NCI-H1092 treated with DMSO at 0.1 percent for 48 hours (cell line): Measurements from ENCODE around the gene CARD11.
"Not testable (repeated sequence)": the region's sequence is repeated elsewhere in the genome, so short reads cannot be mapped to it uniquely, and the experiment has no call there.

Source experiments
- DNase-seq: peaks from one replicate; lab custom pipeline; 2025; lab: John Stamatoyannopoulos, UW

Gene CARD11

DNA sequence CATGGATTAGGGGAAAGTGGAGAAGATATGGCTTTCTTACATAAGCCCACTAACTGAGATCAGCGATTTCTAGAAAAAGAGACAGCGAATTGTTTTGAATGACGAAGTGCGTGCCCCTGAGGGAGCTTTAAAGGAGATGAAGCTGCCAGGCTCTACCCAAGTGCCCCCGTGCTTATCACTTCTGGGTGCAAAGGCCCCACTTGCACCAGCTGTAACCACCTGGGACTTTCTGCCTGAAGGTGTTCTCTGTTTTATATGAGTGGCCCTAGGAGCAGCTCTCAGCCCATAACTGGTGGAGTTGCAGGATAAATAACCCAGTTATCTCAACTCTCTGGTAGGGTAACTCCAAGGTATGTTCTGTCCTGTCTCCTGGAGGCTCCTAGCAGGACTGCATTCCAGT lies 20.4 kb upstream of the CARD11 start:
- DNase-seq: no peak

DNA sequence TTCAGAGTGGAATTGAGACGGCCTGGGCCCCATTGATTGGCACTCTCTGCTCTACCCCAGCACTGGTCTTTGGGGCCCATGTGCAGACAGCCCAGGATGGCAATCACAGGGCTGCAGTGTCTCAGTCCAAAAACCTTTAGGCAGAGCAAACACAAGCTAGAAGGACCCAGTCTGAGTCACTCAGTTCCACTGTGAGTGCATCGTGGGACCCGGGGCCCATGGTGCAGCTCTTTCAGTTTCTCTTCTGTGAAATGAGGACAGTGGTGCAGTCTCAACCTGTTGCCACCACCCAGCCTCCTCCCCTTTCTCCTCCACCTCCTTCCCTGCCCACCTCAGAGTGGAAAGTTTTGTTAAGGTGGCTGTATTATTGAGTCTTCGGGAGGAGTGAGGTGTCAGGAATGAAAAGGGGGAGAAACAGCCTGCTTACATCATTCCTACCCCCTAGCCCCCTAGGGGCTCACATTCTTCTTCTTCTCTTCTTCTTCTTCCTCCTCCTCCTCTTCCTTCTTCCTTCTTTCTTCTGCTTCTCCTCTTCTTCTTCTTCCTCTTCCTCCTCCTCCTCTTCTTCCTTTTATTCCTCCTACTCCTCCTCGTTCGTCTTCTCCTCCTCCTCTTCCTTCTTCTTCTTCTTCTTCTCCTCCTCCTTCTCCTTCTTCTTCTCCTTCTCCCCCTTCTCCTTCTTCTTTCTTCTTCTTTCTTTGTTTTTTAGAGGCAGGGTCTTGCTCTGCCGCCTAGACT lies 19.5 kb upstream of the CARD11 start:
- no peak for DNase-seq

DNA sequence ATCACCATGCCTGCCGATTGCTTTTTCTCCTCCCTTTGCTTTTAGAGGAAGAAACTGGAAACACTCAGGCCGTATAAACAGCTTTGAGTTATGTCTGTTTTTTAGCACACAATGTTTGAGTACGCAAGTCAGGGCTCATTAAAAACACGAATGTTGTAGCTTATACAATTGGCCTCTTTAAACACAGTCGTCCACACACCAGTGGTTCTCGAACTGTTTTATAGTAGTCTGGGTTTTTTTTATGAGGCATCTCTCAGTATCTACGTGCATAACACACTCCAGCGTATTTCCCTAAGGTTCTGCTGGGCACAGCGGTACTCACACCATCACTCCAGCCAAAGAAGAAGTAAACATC lies 13.4 kb upstream of the CARD11 start:
- peak; percentile 82 for DNase-seq

DNA sequence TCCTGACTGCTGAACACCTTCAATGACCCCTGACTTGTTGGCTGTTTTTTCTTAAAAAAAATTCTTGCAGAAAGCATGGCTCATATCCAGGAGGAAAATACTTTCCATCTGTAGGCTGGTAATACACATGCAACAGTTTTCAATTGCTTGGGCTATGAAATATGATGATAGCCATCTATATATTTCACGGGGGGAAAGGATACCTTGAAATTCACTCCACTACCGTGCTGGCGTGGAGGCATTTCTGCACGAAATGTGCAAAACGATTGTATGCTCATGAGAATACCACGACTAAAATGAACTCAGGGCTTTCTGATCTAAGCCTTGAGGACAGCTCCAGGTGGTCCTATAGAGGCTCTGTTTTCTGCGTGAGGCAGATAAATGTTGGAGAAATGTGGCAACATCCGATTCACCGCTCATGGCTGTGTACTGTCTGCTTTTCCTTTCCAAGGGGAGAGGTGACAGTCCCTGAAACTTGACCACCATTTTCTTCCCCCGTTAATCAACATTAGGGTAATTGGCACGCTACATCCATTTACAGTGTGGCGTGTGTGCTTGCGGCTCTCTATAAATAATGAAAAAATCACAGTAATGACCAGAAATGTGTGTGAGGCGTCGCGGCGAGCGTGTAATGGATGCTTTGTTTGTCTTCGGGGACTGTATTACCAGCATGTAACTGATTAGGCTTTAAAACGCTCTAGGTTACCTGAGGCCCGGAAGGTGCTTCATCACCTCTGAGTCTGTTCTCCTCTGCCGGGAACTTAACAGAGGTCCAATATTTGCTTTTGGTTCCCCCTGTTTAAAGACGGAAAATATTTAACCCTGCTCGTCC lies 12.8 kb upstream of the CARD11 start:
- peak; percentile 87 for DNase-seq

DNA sequence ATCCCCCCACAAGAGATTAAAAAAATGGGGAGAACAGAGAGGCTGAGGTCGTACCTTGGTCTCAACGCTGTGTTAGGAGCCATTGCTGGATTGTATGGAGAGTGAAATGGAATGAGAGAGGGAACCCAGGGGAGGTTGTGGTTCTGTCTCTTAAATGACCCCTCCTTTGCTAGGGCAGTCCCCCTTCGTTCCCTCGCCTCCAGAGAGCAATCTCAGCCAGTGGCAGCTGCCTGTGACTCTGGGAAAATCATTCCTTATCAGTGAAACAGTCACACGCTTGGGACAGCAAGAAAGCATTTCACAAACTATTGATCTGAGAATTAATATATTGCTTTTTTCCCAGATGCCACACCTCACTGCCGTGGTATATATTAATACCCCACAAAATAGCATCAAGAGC lies 12.0 kb upstream of the CARD11 start:
- DNase-seq: no peak

DNA sequence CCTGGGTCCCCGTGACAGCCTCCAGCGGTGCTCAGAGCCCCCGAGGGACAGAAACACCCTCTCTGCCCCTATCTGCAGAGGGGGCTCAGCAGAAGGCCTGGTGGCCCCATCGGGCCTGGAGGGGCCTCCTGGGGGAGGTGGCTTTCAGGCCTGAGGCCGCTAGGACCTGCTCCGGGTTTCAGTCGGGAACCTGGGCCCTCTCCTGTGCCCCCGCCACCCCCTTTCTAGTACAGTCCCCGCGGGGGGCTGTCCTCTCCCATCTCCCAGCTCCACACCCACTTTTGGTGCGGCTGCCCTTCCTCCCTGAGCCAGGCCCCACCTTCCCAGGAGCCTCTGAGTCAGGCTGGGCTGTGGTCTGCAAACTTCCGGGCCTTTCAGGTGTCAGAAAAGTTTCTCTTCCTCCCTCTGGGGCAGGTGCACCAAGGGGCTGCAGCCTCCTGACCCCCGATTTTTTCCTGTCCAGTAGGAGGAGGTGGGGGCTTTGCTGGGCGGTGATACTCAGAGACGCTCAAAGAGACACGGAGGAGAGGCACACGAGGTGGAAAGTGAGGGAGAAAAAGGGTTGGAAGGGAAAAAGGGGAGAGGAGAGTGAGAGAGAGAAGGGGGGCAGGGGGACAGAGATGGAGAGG lies 692 bp downstream of the CARD11 start:
- DNase-seq: no peak

DNA sequence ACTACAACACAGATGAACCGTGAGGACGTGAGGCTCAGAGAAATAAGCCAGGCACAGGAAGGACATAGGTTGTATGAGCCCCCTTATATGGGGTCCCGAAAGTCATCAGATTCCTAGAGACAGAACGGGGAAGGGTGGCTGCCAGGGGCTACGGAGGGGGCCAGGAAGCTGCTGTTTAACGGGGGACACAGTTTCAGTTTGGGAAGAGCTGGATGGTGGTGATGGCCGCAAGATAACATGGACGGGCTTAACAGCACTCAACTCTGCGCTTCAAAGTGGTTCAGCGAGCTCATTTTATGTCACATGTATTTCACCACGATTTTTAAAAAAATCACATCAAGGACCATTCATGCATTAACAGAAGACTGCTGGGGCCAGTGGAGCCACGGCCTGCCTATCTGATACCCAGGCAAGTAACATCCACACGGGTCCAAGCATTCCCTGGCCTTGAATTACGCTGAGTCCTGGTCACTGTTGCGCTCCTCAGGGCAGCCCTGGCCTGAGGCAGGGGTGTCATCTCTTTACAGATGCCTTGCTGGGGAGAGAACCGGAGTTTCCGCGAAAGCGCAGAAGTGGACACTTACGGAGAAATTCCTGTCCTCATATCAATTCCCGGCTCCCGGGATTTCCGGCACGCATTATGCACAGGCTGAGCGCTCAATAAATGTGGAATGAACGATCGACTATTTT lies 1.5 kb downstream of the CARD11 start:
- DNase-seq: no peak

DNA sequence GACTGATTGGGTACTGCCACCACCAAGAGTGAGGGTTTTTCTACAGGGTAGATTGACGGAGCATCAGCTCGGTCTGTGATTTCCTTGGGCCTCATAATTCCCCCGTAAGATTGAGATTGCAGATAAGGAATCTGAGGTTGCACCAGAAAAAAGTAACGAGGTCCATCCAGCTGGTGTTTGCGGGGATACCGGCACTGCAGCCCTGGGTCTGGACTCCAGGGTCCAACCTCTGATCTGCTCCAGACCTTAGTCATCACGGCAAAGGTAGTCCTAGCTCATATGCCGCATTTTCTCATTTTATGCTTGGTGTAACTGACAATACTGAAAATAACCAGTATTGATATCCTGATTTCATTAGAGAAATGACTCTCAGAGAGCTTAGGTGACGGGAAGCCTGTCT lies 3.9 kb downstream of the CARD11 start:
- DNase-seq: no peak

DNA sequence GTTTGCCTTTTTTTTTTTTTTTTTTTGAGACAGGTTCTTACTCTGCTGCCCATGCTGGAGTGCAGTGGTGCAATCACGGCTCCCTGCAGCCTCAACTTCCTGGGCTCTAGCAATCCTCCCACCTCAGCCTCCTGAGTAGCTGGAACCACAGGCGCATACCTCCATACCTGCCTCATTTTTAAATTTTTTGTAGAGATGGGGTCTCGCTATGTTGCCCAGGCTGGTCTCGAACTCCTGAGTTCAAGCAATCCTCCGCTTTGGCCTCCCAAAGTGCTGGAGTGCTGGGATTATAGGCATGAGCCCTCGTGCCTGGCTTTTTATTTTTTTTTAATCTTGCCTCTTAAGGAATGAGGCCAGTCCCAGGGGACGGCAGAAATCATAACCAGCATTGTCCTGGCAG lies 5.7 kb downstream of the CARD11 start:
- DNase-seq: not testable (repeated sequence)

DNA sequence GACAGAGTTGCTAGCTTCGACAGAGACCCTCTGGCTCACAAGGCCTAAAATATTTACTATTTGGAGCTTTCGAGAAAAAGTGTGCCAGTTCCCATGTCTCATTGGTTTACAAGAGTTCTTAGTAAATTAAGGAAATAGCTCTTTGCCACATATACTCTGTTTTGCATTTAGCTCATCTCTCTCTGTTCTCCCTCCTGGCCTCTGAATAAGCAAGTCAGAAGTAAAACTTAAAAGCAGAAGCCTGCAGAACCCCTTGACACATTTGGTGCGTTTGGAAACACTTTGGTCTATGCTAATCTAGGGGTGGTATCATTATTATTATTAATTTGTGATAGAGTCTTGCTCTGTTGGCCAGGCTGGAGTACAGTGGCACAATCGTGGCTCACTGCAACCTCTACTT lies 6.4 kb downstream of the CARD11 start:
- no peak for DNase-seq

DNA sequence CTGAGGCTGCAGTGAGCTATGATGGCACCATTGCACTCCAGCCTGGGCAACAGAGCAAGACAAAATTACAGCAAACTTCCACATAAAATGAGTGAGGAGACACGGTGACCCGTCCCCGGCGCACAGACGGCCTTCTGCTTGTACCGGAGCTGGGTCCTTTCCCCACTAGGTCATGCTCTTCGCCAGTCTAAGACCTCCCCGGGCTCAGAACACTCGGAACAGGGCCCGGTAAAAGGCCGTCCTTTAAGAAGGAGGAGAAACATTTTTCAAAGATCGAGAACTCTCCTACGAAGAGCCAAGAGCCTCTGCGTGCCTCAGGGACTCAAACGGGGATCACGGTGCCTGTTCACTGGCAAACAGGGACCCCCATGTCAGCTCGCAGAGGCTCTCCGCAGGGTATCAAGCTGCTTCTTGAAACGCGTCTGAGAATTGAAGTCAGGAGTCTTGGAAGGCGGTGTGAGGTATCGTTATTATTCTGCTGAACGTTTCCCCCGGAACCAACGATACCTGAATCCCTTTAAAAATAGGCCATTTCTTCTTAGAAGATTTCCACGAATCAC lies 9.0 kb downstream of the CARD11 start:
- no peak for DNase-seq

DNA sequence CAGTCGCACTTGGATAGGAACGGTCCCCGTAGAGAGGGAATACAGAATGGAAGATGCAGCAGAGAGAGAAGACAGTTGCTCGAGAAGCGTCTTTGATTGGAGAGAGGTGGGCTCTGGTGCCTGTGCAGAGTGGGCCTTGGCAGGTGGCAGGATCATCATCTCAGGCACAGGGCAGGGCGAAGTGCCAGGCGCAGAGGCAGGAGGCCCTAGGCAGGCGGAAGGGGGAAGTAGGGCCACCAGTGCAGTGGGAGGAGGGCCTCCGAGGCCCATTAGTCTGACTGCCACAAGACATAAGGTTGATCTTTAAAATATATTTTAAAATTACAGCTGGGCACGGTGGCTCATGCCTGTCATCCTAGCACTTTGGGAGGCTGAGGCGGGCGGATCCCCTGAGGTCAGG lies 10.1 kb downstream of the CARD11 start:
- DNase-seq: peak; percentile 40

DNA sequence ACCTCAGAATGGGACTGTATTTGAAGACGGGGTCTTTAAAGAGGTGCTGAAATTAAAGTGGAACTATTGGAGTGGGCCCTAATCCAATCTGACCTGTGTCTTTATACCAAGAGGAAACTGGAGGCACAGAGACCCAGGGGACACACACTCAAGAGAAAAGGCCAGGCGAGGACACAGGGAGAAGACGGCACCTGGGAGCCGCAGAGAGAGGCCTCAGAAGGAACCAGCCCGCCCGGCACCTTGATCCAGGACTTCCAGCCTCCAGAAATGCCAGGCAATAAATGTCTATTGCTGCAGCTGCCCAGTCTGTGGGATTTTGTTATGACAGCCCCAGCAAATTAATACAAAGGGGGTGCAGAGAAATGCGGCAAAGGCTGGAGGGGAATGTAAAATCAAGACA lies 10.5 kb downstream of the CARD11 start:
- DNase-seq: no peak

DNA sequence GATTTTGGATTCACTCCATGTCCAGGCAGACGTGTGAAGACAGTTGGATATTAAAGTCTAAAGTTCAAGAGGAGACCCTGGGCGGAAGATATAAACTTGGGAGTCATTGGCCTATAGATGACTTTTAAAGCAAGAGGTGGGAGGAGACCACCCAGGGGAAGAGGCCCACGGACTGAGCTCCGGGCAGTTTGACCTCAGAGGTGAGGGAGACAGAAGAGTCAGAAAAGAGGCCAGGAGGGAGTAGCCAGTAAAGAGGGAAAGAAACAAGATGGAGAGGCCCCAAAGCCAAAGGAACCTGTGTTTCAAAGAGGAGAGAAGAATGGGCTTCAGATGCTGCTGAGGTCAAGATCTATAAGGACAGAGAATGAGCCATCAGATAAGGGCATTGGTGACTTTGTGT lies 11.4 kb downstream of the CARD11 start:
- DNase-seq: no peak

DNA sequence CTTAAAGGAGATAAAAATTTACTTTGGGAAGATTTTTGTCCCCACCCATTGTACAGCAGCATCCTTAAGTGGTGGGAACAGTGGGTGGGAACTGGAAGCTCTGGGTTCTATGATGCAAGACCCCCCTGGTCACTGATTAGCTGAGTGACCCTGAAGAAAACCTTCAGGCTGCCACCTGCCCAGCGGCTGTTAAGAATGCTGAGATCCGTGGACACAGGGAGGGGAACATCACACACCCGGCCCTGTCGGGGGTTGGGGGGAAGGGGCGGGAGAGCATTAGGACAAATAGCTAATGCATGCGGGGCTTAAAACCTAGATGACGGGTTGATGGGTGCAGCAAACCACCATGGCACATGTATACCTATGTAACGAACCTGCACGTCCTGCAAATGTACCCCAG lies 14.5 kb downstream of the CARD11 start:
- DNase-seq: no peak

DNA sequence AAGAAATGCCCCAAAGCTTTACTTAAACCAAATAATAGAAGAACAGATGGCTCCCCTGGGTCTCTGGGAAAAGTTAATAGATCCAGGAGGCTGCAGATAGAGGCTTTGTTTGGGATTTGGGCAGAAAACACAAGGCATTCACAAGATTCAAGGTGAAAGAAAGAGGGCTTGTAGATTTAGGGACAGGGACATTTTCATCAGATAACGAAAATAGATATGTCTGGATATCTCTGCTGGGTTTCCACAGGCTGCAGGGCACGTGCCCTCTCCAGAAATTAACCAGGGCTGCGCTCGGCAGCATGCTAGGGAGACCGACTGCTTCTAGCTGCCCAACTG lies 14.9 kb downstream of the CARD11 start:
- no peak for DNase-seq

DNA sequence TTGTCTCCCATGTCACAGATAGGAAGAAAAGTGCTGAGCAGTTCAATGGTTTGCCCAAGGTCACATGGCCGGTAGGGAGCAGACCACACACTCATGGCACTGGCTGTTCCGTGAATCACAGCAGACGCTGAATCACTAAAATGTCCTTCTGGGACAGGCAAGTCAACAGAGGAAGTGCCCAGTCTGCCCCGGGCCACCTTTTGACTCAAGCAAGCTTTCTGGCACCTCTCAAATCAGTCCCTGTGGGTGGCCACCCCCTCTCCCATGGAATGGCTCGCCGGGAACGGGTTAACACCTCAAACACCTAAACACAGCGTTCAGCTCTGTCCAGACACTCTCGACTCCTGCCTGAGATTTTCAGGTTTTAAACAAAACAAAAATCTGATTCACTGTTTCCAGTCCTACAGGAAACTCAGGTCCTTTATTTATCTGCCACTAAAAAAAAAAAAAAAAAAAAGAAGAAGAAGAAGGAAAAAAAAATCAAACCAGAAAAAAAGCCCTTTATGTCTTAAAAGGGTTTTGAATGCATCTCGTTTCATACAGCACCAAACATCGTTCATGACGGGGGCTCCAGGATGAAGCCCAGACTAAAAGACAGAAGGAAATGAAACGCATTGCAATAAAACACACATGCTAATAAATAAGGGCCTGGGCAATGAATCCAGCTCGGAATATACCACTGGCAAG lies 15.5 kb downstream of the CARD11 start:
- DNase-seq: no peak

DNA sequence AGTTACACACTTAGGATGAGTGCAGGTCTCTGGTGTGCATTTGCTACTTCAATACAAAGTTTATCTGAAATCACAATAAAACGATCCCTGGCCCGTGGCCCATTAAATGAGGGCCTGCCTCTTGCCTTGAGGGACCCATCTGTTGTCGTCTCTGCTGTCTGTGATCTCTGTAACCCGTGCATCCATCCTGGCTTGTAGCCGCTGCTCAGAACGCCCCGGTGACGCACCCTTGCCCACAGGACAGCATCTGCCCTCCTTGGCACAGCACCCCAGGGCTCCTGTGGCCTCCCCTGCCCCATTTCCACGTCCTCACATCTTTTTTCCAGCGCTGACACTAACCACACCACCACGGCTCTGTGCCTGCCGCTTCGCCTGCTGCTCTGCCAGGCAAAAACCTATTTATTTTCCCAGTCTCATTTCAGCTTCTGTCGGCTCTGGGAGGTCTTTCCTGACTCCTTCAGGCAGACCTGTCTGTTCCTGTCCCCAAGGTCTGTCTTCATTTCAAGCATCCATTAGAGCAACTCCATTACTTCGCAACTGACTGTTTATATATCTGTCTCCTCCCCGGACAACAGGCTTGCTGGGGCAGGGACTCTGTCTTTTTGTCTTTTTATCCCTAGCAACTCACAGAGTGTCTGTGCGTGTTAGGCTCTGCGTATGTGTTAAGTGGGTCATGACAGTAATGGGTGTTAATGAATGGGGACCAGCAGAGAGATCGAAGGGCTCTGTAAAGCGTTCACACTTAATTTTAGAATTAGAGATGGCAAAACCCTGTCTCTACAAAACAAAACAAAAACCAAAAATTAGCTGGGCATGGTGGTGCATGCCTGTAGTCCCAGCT lies 16.4 kb downstream of the CARD11 start:
- DNase-seq: no peak

DNA sequence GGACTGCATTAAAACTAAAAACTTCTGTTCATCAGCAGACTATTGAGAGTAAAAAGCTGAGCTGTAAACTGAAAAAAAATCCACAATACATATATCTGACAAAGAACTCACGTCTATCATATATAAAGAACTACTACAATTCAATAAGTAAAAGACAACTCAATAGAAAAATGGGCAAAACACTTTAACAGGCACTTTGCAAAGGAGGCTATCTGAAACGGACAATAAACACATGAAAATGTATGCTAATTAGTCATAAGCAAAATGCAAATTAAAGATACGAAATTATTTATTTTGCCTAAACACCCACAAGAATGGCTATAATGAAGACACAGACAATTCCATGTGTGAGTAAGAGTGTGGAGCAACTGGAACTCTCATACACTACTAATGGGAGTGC lies 18.1 kb downstream of the CARD11 start:
- no peak for DNase-seq

DNA sequence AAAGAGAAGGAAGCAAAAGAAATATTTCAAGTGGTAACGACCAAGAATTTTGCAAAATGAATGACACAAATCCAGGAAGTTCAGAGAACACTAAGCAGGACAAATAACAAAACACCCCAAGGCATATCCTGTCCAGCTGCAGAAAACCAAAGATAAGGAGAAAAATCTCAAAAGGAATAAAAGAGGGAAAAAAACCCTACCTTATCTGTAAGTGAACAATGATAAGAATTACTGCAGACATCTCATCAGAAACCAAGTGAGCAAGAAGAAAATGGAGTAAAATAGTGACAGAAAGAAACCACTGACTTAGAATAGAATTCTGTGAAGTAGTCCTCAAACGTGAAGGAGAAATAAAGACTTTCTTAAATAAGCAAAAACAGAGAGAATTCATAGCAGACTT lies 21.8 kb downstream of the CARD11 start:
- no peak for DNase-seq

DNA sequence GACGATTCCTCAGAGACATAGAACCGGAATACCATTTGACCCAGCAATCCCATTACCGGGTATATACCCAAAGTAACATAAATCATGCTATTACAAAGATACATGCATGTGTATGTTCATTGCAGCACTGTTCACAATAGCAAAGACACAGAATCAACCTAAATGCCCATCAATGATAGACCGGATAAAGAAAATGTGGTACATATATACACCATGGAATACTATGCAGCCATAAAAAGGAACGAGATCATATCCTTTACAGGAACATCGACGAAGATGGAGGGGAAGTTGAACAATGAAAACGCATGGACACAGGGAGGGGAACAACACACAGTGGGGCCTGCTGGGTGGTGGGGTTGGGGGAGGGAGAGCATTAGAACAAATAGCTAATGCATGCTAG lies 22.4 kb downstream of the CARD11 start:
- not testable (repeated sequence) for DNase-seq
